GM12878 (cell line): ENCODE data around the gene GTF2H2. TPM values are rescaled to one million over a fixed set of nuclear protein-coding genes. Genes with fewer than 3 reads are reported as not detected.

ENCODE experiments used
- polyA plus RNA-seq, 11 experiments: library from polyadenylated mRNA; depleted of rRNA in 4 of 11; unstranded in 6 of 11; stranded (reverse) in 5 of 11; fragments of >200 nt; fragmentation: Nextera tagmentation in 4 of 11; fragmentation: Illumina TruSeq in 1 of 11; extraction: Ambion mirVana in 4 of 11; extraction: Trizol in 1 of 11; gene quantifications; 1 replicate in 1 of 11; 2 replicates in 10 of 11; pipeline versions ENCODE4 v1.2.1 to v1.2.3, GENCODE V29; 2011 to 2016; ENCODE audit warnings: inconsistent platforms in 2 of 11, missing spikeins in 2 of 11, low read depth in 1 of 11
- total RNA-seq, 4 experiments: library from RNA; depleted of rRNA in 3 of 4; stranded (reverse); fragments of >200 nt in 3 of 4; fragmentation: Illumina TruSeq in 1 of 4; extraction: Trizol in 1 of 4; gene quantifications; 2 replicates each; pipeline versions ENCODE4 v1.2.1 to v1.2.3, GENCODE V29; 2013 to 2021

GTF2H2 gene
- total and polyA plus RNA-seq, 10 of the 15 experiments (the other 5 are each of a cell fraction or from before 2014, with no cell fraction given) = 24.5 to 58.7 (median 40.4) TPM

Other genes with a start within 250 kb of the GTF2H2 start
- 4.3 and 14.7 TPM in 2 replicates for gene SERF1A, start 167.0 kb downstream of the GTF2H2 start, total RNA-seq (2014; rRNA removed)
- gene SERF1A, start 167.0 kb downstream of the GTF2H2 start, total RNA-seq (2014; rRNA removed; fragmentation: Illumina TruSeq; extraction: Trizol) = 7.8 and 13.3 TPM in 2 replicates
- 3.0 and 7.9 TPM in 2 replicates for gene SERF1A, start 167.0 kb downstream of the GTF2H2 start, total RNA-seq (2021)
- 11.5 and 19.8 TPM in 2 replicates for gene SERF1A, start 167.0 kb downstream of the GTF2H2 start, polyA plus RNA-seq (2011; rRNA removed)
- gene SERF1A, start 167.0 kb downstream of the GTF2H2 start, polyA plus RNA-seq (2014; fragmentation: Illumina TruSeq; extraction: Trizol) = 4.0 TPM in 1 of 2 replicates, not detected in the other
- 10 to 100 TPM; 16.4 to 19.2 TPM for gene SERF1A, start 167.0 kb downstream of the GTF2H2 start, polyA plus RNA-seq (2014; fragmentation: Nextera tagmentation; extraction: Ambion mirVana)
- 2.0 and 2.8 TPM in 2 replicates for gene SERF1A, start 167.0 kb downstream of the GTF2H2 start, polyA plus RNA-seq (2014; rRNA removed)
- gene SERF1A, start 167.0 kb downstream of the GTF2H2 start, polyA plus RNA-seq (2016; fragmentation: Nextera tagmentation; extraction: Ambion mirVana) = 1 to 10 TPM; 4.2 to 7.5 TPM
- 54.2 and 77.2 TPM in 2 replicates for gene SMN1, start 142.6 kb downstream of the GTF2H2 start, total RNA-seq (2014; rRNA removed)
- 54.0 and 57.4 TPM in 2 replicates for gene SMN1, start 142.6 kb downstream of the GTF2H2 start, total RNA-seq (2014; rRNA removed; fragmentation: Illumina TruSeq; extraction: Trizol)
- gene SMN1, start 142.6 kb downstream of the GTF2H2 start, total RNA-seq (2021) = 56.8 and 61.0 TPM in 2 replicates
- 68.1 and 82.5 TPM in 2 replicates for gene SMN1, start 142.6 kb downstream of the GTF2H2 start, polyA plus RNA-seq (2011; rRNA removed)
- gene SMN1, start 142.6 kb downstream of the GTF2H2 start, polyA plus RNA-seq (2014; fragmentation: Illumina TruSeq; extraction: Trizol) = 59.3 and 65.1 TPM in 2 replicates
- 10 to 100 TPM; 35.8 to 49.2 TPM for gene SMN1, start 142.6 kb downstream of the GTF2H2 start, polyA plus RNA-seq (2014; fragmentation: Nextera tagmentation; extraction: Ambion mirVana)
- gene SMN1, start 142.6 kb downstream of the GTF2H2 start, polyA plus RNA-seq (2014; rRNA removed) = 55.5 and 72.3 TPM in 2 replicates
- 10 to 100 TPM; 90.6 to 93.7 TPM for gene SMN1, start 142.6 kb downstream of the GTF2H2 start, polyA plus RNA-seq (2016; fragmentation: Nextera tagmentation; extraction: Ambion mirVana)
- 2.7 and 3.3 TPM in 2 replicates for gene NAIP, start 42.3 kb downstream of the GTF2H2 start, total RNA-seq (2014; rRNA removed)
- gene NAIP, start 42.3 kb downstream of the GTF2H2 start, total RNA-seq (2014; rRNA removed; fragmentation: Illumina TruSeq; extraction: Trizol) = 4.8 and 5.3 TPM in 2 replicates
- 3.0 and 3.5 TPM in 2 replicates for gene NAIP, start 42.3 kb downstream of the GTF2H2 start, total RNA-seq (2021)
- gene NAIP, start 42.3 kb downstream of the GTF2H2 start, polyA plus RNA-seq (2011; rRNA removed) = 6.4 and 11.0 TPM in 2 replicates
- gene NAIP, start 42.3 kb downstream of the GTF2H2 start, polyA plus RNA-seq (2014; fragmentation: Illumina TruSeq; extraction: Trizol) = 4.3 and 5.7 TPM in 2 replicates
- 1 to 10 TPM; 1.8 to 1.9 TPM for gene NAIP, start 42.3 kb downstream of the GTF2H2 start, polyA plus RNA-seq (2014; fragmentation: Nextera tagmentation; extraction: Ambion mirVana)
- 2.6 and 2.8 TPM in 2 replicates for gene NAIP, start 42.3 kb downstream of the GTF2H2 start, polyA plus RNA-seq (2014; rRNA removed)
- 1 to 10 TPM; 4.2 to 4.7 TPM for gene NAIP, start 42.3 kb downstream of the GTF2H2 start, polyA plus RNA-seq (2016; fragmentation: Nextera tagmentation; extraction: Ambion mirVana)